ENCODE measurements around the gene LRP8.

LRP8 gene

GRCh38 chr1:53198241-53198651, 129.6 kb downstream of the LRP8 start:
- Mint-ChIP-seq H3K4me3 (peak overlapping the region; percentile 98), H3K36me3 (peaks cover 8% of the 10 kb centered on the region), H3K4me1 (peaks cover 36% of the 10 kb centered on the region), H3K27me3 (no peaks in the 10 kb centered on the region), H3K9me3 (no peaks in the 10 kb centered on the region), H3K27ac (peak overlapping the region; percentile 94)

GRCh38 chr1:53197291-53198200, 130.3 kb downstream of the LRP8 start:
- Mint-ChIP-seq H3K27ac (peak overlapping the region; percentile 94), H3K27me3 (no peaks in the 10 kb centered on the region), H3K36me3 (peaks cover 3% of the 10 kb centered on the region), H3K4me1 (peaks cover 36% of the 10 kb centered on the region), H3K4me3 (peak overlapping the region; percentile 98), H3K9me3 (no peaks in the 10 kb centered on the region)

GRCh38 chr1:53196485-53197290, 131.2 kb downstream of the LRP8 start, which contains the start of gene CPT2:
CPT2 (plus strand) TSS chr1:53196824; CDS start chr1:53196944, 120 bp downstream.
- Mint-ChIP-seq H3K27ac (peak within 1 kb of the TSS; percentile 96), H3K27me3 (no peaks in the 10 kb centered on the region), H3K4me1 (peaks cover 36% of the 10 kb centered on the region), H3K4me3 (peak within 1 kb of the TSS; percentile 98), H3K9me3 (no peaks in the 10 kb centered on the region), H3K36me3 (peaks cover 2% of the 10 kb centered on the region)

- Mint-ChIP-seq H3K27me3 (no peaks in the 10 kb centered on the region), H3K4me3 (peak overlapping the region; percentile 93), H3K36me3 (peaks cover 2% of the 10 kb centered on the region), H3K9me3 (no peaks in the 10 kb centered on the region), H3K4me1 (peaks cover 36% of the 10 kb centered on the region), H3K27ac (peak overlapping the region; percentile 96)
Measured at GRCh38 chr1:53196017-53196484, 131.8 kb downstream of the LRP8 start.

- Mint-ChIP-seq H3K4me1 (peaks cover 36% of the 10 kb centered on the region), H3K4me3 (peak overlapping the region; percentile 61), H3K27me3 (no peaks in the 10 kb centered on the region), H3K36me3 (peaks cover 2% of the 10 kb centered on the region), H3K27ac (peak overlapping the region; percentile 59), H3K9me3 (no peaks in the 10 kb centered on the region)
Measured at GRCh38 chr1:53195246-53196016, 132.4 kb downstream of the LRP8 start.

Data from activated naive CD4-positive, alpha-beta T cell treated with anti-CD3 and anti-CD28 coated beads, Interleukin-2, amount 50 U/mL, for 24 hours (primary cell).